HG02759 (cell line): Measurements from ENCODE around the gene FHL1.

Experiments
- ATAC-seq: cut with Tn5 transposase; IDR thresholded peaks from one replicate; pipeline ENCODE4 v1.9.1; 2021; ENCODE audit warnings: mild to moderate bottlenecking, moderate library complexity; ENCODE audit not compliant: unreplicated experiment

Gene FHL1

DNA sequence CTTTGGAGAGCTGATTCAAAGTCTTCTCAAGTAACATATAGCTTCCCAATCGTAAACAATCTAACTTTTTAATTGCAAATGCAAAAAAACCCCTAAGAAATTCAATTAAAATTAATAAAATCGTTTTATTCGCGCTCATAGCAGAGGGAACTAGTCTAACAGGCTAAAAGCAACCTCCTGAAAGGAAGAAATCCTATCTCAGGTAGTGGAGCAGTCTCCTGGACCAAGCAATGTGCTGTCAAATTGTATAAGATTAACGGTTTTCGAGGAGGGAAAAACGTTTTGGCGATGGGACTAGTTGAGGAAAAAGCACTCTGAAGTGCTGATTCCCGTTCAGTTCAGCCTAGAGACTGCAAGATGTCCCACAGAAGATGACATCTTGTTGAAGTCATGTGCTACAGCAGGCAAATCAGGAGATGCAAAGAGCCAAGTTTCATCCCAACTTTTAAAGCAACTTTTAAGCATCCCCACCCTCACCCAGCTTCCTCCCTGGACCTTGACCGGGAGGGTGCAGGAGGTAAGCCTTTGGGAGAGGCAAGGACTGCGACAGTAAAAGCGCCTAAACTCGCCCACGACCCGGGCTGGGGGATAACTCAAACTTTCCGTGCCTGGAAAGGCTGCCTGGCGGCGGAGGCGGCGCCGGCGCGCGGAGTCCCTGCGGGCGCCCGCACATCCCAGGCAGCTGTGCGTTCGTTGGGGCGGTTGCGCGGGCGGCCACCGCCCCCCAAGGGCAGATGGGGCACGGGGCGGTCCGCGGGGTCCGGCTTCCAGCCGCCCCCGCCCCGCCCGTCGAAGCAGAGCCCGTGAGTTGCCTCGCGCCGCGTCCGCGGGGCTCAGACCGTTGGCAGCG lies 103.1 kb downstream of the FHL1 start:
- peak; percentile 41 for ATAC-seq

DNA sequence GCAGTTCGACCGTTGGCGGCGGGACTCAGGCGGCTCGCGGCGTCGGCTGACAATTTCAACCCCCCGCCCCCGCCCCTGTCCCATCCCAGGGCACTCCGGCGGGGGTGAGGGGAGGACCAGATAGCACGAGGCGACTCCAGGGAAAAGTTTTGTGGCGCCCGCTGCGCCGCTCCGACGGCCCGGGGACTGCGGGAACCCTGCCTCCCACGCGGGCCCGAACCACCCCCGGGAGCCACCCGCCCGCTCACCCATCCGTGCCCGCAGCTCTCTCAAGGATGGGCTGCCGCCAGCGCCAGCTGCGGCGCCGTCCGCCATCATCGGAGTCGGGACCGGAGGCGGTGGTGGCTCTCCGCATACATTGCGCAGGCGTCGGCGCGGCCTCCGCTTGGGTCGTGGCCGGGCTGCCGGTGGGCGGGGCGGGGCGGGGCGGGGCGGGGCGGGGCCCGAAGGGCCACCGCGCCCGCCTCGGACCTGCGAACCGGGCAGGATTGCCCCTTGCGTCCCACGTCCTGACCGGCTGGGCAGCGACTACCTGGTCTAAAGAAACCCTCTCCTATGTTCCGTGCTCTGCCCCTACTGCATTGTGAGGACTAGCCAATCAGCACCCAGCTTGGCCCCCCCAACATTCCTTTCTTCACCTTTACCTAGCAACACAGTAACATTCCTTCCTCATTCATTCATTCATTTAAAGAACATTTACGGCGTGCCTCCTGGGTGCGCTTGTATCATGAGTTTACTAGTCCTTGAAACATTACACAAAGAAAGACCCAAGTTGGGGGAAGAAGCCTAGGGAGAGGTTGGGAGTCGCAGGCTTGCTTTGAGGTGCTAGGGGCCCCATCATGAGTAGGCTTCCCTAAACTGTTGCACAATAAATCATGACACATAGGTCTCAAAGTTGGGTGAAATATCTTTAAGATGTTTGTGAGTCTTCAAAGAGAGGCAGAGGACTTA lies 104.0 kb downstream of the FHL1 start, which contains the start of gene MAP7D3:
Gene MAP7D3 (minus strand): TSS at position 360 of the 951 bp plus-strand sequence. CDS start 42 bp downstream, at position 318.
- ATAC-seq = peak; percentile 91

DNA sequence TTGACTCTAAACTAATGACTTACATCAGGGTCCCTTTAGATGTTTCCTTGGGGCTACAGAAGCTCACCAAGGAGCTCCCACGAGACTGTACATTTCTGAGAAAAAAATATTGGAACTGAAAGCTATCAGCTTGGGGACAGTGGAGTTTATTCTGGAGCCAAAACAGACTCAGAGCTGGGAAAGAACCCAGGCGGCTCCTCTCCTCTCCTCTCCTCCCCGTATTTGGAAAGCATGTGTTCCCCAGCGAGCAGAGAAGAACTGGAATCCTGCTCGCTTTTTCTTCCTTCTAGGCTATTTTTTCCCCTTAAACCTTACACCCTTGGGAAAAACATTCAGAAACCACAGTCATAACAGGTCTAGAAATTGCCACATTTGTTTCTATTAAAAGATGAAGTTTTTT lies 108.2 kb downstream of the FHL1 start:
- no peak for ATAC-seq

DNA sequence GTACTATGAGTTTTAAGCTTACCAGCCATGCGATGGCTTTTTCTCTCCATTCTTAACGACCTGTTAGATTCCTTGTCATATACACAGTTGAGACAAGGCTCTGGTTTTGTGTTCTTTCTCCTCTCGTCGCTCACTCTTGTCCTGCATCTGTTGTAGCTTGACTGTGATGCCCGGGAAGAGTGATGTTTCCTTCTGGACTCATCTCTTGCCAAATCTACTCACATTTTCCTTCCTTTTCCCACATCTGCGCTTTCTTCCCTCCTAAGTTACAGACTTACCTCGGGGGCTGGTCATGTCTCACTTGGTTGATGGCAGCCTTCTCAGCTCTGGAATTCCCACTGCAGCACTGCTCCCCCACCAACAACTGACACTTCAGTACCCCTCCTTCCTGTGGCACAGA lies 108.7 kb downstream of the FHL1 start:
- ATAC-seq = no peak

DNA sequence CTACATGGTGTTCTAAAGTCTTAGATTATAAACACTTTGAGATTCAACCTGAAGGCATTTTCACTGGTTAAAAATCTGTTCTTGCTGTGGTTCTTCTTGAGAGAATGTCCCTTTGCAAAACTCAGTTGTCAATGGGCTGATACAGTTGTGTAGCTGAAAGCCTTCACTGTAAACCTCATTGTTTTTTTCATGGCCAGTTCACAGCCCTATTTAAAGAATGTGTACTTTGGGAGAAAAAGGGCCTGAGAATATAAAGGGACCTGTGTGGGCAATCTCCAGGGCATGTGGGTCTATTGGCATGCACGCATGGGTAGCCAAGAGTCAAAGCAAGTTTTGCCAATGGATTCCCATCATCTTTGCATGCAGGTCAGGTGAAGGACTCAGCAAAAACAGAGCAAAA lies 111.6 kb downstream of the FHL1 start:
- ATAC-seq = no peak

DNA sequence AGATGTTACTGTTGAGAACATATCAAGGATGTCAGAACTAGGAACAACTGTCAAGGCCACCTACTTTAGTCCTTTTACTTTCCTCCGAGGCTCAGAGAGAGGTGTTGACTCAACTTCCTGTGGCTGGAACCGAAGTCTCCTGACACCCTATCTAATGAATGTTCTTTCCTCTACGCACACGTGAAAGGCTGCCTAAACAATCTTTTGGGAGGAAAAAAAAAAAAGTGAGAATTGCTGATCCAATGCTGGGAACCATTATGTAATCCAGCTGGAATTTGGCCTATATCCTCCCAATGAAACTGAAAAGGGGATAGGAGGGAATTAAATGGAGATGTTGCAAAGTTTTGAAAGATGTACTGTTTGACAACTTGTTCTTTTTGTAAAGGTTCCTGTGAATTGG lies 112.2 kb downstream of the FHL1 start:
- no peak for ATAC-seq

DNA sequence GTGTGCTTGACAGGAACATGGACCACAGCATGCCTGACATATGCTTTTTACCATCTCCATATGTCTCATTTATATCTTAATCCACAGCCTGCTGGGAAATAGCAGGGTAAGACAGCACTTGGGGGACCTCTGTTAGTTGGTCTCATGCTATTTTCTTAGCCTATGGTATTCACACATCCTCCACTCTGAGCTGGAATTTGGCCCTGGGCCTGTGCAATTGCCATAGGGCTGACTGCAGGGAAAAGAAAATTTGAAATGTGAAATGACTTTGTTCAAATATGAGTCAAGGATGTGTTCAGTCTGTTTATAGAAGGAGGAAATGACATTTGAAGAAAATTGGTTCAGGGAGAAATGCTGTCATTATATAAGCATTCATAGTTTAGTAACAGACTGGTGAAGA lies 113.4 kb downstream of the FHL1 start:
- no peak for ATAC-seq
